Measurements from ENCODE around the gene PGP. TPM values are rescaled to one million over a fixed set of nuclear protein-coding genes. Genes with fewer than 3 reads are reported as not detected.
A peak's percentile ranks its signal among the peaks of the same experiment; 100 is the strongest.

The PGP gene
- polyA plus RNA-seq, 1 donor (not counting 4 experiments of a cell fraction or from before 2014, with no cell fraction given), result 10.3 TPM

- no peak for TF ChIP-seq CTCF (optimal IDR thresholded peaks at IDR 0.05 in 1 of 3, IDR thresholded peaks at IDR 0.05 in 1 of 3, conservative IDR thresholded peaks at IDR 0.05 in 1 of 3; ENCODE audit: extremely low read depth in 1 of 3, insufficient read depth in 2 of 3, low read length in 3 of 3)
- no peak for TF ChIP-seq EZH2 (IDR thresholded peaks at IDR 0.05; ENCODE audit: low read length)
- H3K4me2 ChIP-seq (ENCODE audit: control insufficient read depth, extremely low read depth, insufficient read depth, low read depth, low read length), result peak overlapping the region; percentile 79
- no peak for FAIRE-seq
- no peaks in the 10 kb centered on the region for H3K9me1 ChIP-seq (ENCODE audit: control insufficient read depth, extremely low read depth, insufficient read depth, low read length)
- H3K9ac ChIP-seq (ENCODE audit: control insufficient read depth, extremely low read depth, insufficient read depth, low read length), result peak overlapping the region; percentile 78
- no peaks in the 10 kb centered on the region for H4K20me1 ChIP-seq (ENCODE audit: control insufficient read depth, extremely low read depth, insufficient read depth, low read length)
- no peak for DNase-seq (ENCODE audit: low read depth, low spot score)
- no peaks in the 10 kb centered on the region for H3K27me3 ChIP-seq (ENCODE audit: control insufficient read depth, extremely low read depth, insufficient read depth, low read length)
- peak overlapping the region; percentile 31 for H3K27ac ChIP-seq (ENCODE audit: control insufficient read depth, insufficient read depth, low read length)
- H3K4me1 ChIP-seq (ENCODE audit: control insufficient read depth, extremely low read depth, insufficient read depth, low read length), result peaks cover 13% of the 10 kb centered on the region
- H3K36me3 ChIP-seq (ENCODE audit: control insufficient read depth in 2 of 2, extremely low read depth in 1 of 2, insufficient read depth in 2 of 2, low read length in 2 of 2), result peaks cover 3 to 15% of the 10 kb centered on the region in 2 experiments
- H3K4me3 ChIP-seq (ENCODE audit: control insufficient read depth in 2 of 3, extremely low read depth in 1 of 3, insufficient read depth in 2 of 3, low read depth in 1 of 3, low read length in 3 of 3), result peak overlapping the region; percentile 61 to 80 (median 75)
- H3K9me3 ChIP-seq (ENCODE audit: control insufficient read depth, low read depth, low read length), result no peaks in the 10 kb centered on the region
- dilution Hi-C loops (cut with MboI; ENCODE audit: extremely low pct_ligation_motif_present, low sequenced_read_pairs), result no loop called here
- H2AFZ ChIP-seq (ENCODE audit: control insufficient read depth, low read length), result peak overlapping the region; percentile 51
- peaks cover 20% of the 10 kb centered on the region for H3K79me2 ChIP-seq (ENCODE audit: control insufficient read depth, insufficient read depth, low read length)
Observed at GRCh38 chr16:2213817-2214718, 572 bp downstream of the PGP start.

DNA sequence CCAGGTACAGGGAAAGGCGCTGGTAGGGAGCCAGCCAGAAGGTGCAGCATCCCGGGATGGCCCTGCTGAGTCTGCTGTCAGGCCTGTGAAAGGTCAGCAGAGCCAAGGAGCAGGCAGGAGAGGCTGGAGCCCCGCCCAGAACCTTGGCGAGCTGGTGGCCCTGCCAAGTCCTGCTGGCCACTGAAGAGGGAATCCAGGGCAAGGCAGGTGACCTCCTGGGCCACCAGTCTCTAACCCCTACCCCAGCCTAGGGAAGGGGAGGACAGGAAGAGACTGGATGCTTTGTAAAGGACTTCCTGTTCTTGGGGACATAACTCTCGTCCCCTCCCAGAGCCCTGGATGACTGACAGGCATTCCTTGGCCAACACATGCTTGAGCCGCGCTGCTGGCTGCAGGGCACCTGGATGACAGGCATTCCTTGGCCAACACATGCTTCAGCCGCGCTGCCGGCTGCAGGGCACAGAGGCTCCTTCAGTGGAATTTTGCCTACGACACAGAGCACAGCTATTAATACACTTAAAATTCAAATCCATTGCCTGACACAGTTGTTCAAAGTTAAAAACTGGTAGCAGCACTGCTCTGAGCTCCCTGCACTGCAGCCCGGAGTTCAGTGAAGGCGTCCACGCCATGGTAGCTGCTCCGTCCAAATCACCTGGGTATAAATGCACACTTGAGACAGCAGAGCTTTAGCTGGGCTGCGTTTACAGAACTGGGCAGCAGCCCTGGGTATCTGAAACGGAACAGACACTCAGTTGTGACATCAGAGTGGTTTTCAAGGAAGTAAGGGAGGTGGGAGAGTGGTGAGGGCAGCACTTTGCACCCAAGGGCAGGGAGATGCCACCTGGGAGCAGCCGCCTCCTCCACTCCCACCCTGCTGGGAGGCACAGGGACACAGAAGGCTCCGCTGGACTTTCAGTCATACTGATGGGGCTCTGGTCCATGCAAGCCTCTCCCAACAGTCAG lies 2.0 kb downstream of the PGP start:
- Histone ChIP-seq H3K79me2 (ENCODE audit: control insufficient read depth, insufficient read depth, low read length) (peaks cover 20% of the 10 kb centered on the region), H3K27ac (ENCODE audit: control insufficient read depth, insufficient read depth, low read length) (no peak overlapping the region), H4K20me1 (ENCODE audit: control insufficient read depth, extremely low read depth, insufficient read depth, low read length) (no peaks in the 10 kb centered on the region), H2AFZ (ENCODE audit: control insufficient read depth, low read length) (no peak overlapping the region), H3K4me1 (ENCODE audit: control insufficient read depth, extremely low read depth, insufficient read depth, low read length) (peaks cover 13% of the 10 kb centered on the region), H3K9ac (ENCODE audit: control insufficient read depth, extremely low read depth, insufficient read depth, low read length) (peak overlapping the region; percentile 78), H3K4me3 (ENCODE audit: control insufficient read depth in 2 of 3, extremely low read depth in 1 of 3, insufficient read depth in 2 of 3, low read depth in 1 of 3, low read length in 3 of 3) (peak overlapping the region; percentile 55 to 75 (median 61)), H3K4me2 (ENCODE audit: control insufficient read depth, extremely low read depth, insufficient read depth, low read depth, low read length) (peak overlapping the region; percentile 79), H3K36me3 (ENCODE audit: control insufficient read depth in 2 of 2, extremely low read depth in 1 of 2, insufficient read depth in 2 of 2, low read length in 2 of 2) (peaks cover 8 to 19% of the 10 kb centered on the region in 2 experiments), H3K9me1 (ENCODE audit: control insufficient read depth, extremely low read depth, insufficient read depth, low read length) (no peaks in the 10 kb centered on the region), H3K27me3 (ENCODE audit: control insufficient read depth, extremely low read depth, insufficient read depth, low read length) (no peaks in the 10 kb centered on the region), H3K9me3 (ENCODE audit: control insufficient read depth, low read depth, low read length) (no peaks in the 10 kb centered on the region)
- no peak for TF ChIP-seq CTCF (optimal IDR thresholded peaks at IDR 0.05 in 1 of 3, IDR thresholded peaks at IDR 0.05 in 1 of 3, conservative IDR thresholded peaks at IDR 0.05 in 1 of 3; ENCODE audit: extremely low read depth in 1 of 3, insufficient read depth in 2 of 3, low read length in 3 of 3)
- TF ChIP-seq EZH2 (IDR thresholded peaks at IDR 0.05; ENCODE audit: low read length), result no peak
- dilution Hi-C loops (cut with MboI; ENCODE audit: extremely low pct_ligation_motif_present, low sequenced_read_pairs), result no loop called here
- DNase-seq (ENCODE audit: low read depth, low spot score) (no peak), FAIRE-seq (no peak)
